Measurements from ENCODE around the gene BCORL1.

Gene BCORL1

DNA sequence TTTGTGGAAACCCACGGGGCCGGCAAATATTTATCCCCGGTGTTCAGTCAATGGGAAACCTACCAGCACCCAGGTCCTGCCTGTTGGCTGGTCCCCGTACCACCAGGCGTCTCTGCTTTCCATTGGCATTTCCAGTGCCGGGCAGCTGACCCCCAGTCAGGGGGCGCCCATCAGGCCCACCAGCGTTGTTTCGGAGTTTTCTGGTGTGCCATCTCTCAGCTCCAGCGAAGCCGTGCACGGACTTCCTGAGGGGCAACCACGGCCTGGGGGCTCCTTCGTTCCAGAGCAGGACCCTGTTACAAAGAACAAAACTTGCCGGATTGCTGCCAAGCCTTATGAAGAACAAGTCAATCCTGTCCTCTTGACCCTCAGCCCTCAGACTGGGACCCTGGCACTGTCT, 32.7 kb downstream of the BCORL1 start:
- no peak for DNase-seq

DNA sequence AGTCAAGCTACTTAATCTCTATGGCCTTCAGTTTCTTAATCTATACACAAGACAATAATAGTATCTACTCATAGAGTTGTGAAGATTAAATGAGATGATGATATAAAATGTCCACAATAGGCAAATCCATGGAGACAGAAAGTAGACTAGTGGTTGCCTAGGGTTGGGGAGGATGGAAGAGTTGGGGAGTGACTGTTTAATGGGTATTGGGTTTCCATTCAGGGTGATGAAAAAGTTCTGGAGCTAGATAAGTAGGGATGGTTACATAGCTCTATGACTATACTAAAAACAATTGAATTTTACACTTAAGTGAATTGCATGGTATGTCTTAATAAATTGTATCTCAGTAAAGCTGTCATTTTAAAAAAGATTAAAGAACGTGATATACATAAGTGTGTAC, 35.7 kb downstream of the BCORL1 start:
- no peak for DNase-seq

DNA sequence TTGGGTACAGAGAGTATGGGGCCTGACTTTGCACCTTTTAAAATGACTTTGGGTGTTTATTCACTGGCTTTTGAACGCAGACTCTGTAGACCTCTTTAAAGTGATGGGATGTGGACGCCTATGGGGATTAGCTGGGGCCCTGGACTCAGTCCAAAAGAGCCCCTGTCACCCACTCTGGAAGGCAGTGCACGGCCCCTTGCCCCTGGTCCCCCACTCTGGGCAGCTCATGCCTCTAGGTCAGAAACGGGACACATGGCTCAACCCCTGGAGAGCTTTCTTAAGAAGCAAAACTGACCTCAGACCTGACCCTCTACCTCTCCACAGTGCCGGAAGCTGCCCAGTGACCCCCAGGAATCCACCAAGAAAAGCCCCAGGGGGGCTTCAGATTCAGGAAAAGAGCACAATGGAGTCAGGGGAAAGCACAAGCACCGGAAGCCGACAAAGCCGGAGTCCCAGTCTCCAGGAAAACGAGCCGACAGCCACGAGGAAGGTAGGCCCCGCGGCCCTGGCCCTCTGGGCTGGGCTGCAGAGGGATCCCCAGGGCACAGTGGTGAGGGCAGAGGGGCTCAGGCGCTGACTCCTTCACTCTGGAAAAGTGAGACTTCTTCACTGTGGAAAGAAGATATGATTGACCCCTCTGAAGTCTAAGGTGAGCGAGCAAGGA, 38.4 kb downstream of the BCORL1 start:
- DNase-seq, result no peak

DNA sequence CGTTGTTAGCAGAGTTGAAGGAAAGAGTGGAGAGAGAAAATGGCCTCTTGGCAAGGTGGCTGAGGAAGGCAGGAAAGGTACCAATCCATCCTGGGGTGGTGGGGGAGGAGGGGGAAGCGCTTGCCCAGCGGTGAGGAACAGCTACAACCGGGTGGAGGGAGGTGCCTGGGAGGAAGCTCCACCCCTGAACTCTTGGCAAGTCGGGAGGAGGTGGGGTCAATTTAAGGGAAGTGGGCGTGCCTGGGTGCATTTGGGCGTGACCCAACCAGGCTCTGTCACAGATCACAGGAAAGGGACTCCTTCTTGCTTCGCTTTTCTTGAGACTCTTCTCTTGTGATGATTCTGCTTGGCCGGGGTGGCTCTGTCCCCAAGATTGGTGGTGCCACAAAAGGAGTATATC, 41.7 kb downstream of the BCORL1 start:
- DNase-seq, result peak; percentile 56 to 89 (median 69)

DNA sequence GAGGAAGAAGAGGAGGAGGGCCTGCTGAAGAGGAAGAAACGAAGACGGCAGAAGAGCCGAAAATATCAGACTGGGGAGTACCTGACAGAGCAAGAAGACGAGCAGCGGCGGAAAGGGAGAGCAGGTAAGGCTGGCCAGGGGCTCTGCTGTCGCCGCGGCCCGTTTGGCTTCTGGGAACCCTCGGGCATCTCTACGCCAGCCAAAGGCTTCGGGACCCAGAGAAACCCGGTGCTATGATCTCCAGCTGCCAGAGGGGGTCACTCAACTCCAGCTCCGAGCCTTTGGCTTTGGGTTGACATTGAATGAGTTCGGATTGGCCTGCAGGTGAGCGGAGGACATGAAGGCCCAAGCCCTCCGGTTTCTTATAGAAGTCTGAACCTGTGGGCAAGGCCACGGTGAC, 42.8 kb downstream of the BCORL1 start:
- no peak for DNase-seq

DNA sequence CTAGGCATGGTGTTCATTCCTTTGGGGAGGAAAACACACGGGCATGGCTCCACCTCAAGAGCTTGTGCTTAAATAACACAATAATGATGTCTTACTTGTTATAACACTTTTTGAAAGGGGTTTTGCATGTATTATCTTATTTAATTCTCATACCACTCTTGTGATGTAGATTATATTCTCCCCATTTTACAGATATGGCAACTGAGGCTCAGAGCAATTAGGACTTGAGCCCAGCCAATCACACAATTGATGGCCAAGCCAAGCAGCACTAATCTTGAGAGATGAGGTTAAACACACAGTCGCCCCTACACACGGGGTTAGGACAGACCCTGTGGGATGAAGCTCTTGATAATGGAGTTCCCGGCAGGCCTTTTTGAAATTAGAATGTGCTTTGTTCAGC, 45.1 kb downstream of the BCORL1 start:
- DNase-seq, result no peak

DNA sequence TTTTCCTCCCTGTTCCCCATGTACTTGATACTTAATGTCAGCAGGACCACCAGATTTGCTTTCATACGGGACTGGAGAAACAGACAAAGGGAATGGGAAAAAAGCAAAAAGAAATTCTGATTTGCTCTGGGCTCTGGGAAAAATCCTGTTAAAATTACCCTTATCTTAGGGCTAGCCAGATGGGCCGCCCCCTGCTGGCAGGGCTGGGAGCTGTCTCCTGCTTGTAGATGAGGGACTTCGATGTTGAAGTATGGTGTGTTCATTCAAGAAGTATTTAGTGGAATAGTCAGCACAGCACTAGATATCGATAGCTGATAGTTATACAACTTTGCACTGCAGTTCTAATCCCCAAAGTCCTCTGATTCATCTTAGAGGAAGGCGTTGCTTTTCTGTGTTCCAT, 45.8 kb downstream of the BCORL1 start:
- DNase-seq, result peak; percentile 23 to 46 (median 28)

DNA sequence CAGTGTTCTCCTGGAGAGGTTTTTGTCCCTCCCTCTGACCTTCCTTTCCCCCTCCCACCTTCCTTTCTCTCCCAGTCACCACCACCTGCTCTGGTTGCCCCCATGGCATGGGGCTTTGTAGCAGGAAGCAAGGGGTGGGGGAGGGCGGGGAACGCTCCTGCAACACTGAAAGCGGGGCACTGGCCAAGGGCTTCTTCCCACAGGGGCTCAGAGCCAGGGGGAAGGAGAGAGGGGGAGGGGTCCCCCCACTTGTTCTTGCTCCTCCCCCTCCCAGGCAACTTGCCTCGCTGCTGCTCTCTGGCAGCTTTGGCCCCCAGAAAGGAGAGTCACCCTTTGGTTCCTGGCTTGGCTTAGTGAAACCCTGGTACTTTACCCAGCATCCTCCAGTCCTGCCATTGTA, 48.4 kb downstream of the BCORL1 start:
- DNase-seq, result no peak

DNA sequence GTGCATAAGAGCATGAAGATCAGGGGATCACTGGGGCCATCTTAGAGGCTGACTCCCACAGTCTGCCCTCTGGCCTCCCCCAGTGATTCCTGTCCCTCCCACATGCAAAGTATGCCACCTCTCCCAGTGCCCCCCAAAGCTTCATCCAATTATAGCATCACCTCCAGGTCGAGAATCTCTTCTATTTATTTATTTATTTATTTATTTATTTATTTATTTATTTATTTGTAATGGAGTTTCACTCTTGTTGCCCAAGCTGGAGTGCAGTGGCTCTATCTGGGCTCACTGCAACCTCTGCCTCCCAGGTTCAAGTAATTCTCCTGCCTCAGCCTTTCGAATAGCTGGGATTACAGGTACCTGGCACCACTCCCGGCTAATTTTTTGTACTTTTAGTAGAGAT, 50.1 kb downstream of the BCORL1 start:
- DNase-seq, result no peak

DNA sequence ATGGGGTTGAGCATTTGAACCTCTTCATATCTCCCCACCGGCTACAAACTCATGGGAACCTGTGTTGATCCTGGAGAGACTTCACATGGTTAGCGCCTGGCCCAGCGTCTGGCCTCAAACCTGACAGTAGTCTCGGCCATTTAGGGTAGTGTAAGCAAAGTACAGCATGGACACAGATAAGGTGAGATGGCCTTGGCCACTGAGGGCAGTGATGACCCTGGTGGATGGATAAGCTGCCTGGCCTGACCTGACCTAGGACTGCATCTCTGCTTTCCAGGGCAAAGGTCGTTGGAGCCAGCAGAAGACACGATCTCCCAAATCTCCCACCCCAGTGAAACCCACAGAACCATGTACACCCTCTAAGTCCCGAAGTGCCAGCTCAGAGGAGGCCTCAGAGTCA, 51.7 kb downstream of the BCORL1 start:
- no peak for DNase-seq

DNA sequence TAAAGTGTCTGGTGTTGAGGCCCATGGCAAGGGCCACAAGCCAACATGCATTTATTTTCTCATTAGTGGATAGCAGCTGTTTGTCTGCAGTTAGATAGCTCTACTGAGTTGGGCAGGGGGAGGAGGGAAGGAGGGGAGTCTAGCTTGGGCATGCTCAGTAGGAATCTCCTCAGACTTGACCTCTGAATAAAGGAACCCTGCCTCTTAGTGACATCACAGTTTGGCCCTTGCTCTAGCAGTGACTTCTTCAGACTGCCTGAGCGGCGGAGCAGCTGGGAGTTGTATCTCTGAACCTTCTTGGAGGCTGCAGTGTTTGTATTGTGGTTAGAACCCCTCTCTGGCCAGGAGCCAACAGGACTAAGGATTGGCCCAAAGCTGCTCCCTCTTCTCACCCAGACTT, 57.4 kb downstream of the BCORL1 start:
- no peak for DNase-seq

DNA sequence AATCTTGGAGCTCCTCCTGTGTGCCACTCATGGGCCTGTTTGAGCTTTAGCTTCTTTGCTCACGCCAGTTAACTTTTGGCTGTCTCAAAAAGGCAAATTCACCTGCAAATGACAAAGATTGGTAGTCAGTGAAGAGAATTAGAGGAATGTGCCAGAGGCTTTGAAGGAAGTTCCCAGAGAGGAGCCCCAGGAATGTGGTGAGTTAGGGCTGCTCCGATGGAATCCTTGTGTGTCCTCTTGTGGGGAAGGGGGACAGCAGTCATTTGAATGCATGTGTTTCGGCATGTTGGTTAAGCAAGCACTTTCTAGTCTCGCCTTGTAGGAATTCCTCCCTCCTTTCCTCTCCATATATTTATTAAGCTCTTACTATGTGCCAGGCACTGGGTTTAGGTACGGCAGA, 65.0 kb downstream of the BCORL1 start:
- no peak for DNase-seq

DNA sequence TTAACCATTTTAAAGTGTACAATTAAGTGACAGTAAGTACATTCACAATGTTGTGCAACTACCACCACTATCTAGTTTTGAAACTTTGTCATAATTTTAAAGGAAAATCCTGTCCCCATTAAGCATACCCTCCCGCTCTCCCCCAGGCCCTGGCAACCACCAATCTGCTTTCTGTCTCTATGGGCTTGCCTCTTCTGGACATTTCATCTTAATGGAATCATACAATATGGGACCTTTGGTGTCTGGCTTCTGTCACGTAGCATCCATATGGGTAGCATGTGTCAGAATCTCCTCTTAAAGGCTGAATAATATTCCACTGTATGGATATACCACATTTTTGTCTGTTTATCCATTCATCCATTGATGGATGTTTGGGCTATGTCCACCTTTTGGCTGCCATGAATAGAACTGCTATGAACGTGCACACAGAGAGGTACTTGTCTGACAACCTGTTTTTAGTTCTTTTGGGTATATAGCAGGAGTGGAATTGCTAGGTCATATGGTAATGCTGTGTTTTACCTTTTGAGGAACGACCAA, 66.3 kb downstream of the BCORL1 start:
- no peak for DNase-seq

DNA sequence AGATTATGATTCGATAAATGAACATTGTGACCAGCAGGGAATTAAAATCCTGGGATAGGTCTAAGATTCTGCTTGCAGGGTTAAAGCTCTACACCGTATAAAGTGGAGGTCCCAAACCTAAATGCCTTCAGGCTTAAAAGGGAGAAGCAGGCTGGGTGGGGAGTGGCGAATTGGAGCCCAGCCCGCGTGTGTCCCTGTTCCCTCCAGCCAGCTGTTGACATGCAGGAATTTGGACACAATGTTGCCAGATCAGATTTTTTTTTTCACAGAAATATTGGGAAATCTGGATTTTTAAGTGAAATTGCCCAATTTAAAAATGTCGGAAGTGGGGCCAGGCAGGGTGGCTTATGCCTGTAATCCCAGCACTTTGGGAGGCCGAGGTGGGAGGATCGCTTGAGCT, 67.4 kb downstream of the BCORL1 start:
- DNase-seq, result no peak

DNA sequence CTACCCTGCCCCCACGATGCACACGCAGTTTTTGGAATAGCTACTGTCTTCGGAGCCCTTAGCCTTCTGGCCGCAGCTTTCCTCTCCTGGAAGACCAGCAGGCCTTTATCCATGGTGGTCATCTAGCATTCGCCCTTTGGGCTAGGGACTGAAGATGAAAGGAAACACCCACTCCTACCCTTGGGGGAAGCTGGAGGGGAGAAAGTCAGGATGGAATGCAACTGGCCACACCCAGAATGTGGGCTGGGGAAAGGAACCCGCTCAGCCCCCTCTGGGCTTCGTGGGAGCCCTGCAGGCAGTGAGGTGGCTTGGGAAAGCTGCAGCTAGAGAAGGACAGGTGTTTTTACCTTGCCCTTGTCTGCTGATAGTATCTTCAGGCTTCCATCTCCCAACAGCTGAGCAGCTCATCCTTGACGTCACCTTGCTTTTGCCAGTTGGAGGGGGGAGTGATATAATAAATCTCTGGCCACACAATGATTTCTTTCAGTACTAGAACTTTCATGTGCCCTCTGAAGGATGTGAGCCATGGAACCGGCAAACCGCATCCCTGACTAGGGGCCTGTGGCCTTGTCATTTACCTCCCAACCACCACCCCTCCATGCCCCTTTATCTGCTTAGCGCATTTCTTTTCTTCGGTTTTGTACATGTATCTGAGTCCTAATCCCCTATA, 68.9 kb downstream of the BCORL1 start:
- DNase-seq, result no peak

DNA sequence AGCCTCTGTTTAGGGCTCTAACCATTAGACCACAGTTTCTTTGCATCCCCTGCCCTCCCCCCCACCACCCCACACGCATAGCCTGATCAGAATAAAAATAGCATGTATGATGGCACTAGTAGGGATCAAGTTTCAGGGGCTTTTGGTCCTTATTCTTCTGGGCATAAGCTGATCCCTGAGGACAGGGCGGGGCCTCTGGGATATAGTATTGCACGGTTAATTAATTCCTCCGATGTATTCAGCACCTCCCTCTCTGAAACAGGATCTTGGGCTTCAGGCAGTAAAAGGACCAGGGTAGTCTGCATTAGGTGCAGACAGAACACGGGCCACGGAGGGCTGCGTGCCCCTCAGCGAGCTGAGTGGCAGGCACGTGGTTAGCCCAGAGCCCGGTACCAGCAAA, 70.8 kb downstream of the BCORL1 start:
- no peak for DNase-seq

DNA sequence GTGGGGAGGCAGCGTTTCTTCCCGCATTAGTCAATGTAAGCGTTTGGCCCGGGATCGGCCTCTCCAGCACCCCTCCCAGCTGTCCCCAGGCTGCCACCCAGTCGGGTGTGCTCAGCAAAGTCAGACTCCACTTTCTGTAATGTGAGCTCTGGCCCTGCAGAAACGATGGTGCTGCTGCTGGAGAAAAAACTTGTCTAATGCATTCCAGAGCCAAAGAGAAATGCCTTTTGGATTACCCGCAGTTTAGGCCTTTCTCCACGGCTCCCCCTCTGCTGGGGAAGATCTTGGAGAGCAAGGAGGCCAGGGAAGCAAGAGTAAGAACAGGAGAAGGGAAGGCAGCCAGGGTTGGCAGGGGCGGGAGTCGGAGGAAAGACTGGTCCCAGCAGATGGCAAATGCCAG, 72.7 kb downstream of the BCORL1 start:
- DNase-seq, result no peak

DNA sequence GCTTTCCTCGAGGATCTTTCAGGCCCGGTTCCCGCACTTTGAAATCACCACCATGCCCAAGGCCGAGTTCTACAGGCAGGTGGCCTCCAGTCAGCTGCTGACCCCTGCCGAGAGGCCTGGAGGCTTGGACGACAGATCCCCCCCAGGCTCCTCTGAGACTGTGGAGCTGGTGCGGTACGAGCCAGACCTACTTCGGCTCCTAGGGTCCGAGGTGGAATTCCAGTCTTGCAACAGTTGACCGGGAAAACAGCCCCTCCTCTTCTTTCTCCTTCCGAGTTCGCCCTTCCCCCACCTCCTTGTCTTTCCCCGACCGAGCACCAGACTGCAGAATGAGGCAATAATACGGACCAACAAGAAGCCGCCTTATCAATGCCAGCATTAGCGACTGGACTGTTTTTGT, 73.5 kb downstream of the BCORL1 start:
- DNase-seq, result no peak

DNA sequence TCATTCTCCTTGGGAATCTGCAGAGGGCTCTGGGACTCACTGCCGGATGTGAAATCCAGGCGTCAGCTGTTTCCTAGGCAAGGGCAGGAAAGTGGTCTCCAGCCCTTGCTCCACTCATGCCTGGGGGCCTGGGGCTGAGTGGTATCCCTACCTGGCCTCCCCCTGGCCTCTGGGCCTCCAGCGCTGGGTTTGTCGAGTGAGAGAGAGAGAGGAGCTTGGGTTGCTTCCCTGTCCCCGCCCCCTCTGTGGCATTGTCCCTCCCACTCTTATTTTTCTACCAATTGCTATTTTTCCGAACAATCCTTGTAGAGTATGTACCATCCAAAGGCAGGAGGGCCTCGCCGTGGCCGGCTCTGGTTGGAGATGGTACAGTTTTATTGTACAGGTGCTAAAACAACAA, 74.8 kb downstream of the BCORL1 start:
- DNase-seq, result no peak

DNA sequence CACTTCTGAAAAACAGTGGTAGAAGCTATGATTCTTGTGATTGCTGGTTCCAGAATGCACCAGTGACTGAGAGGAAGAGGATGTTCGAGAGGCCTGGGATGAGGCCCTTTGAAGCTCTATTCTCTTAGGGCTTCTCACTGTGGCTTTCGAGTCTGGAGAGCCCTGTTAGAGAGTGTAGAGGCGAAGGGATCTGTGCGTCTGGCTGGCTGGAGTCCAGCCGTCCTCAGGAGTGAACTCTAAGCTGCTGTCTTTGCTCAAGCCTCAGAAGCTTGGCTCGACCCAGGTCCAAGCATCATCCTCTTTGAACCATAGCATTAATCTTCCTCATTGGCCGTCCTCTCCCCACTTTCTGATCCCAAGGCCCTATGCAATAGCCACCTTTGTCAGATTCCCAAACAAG, 76.2 kb downstream of the BCORL1 start:
- no peak for DNase-seq

DNA sequence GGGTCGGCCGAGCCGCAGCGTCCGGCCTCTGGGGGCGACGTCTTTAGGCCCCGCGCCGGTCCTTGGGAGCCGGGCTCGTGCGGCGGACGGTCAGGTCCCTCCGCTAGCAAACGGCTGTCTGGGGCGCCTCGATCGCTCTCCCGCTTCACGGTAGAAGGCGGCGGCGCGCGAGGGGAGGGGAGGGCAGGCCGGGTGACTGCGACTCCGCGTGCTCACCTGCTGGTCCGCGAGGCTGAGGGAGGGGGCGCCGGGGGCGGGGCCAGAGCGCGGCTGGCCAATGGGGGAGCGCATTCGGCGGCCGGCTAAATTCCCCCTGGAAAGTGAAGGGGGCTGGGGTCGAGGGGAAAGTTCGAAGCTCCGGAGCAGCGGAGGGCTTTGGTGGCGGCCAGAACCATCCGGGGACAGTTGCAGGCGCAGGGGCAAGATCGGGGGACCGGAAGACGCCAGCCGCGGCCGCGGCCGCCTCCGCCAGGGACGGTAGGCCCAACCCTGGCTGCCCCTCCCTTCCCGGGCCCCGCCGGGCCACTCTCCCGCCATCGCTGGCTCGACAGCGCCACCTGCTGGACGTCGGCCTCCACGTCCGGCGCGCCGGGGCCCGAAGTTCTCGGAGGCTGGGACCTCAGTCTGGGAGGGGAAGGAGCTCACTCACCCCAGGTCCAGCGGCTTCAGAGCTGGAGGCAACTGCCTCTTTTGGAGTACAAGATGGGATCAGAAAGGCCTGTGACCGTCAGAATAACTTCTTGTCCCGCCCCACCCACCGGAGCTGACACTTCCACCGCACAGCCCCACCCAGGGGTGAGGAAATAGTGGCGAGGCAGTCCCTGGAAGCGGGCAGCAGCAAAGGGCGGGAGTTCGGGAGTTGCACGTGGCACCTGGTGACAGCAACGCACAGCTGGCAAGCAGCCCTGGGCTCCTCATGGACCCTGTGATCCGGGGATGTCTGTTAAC, 78.0 kb downstream of the BCORL1 start:
- peak; percentile 68 to 73 (median 72) for DNase-seq

DNA sequence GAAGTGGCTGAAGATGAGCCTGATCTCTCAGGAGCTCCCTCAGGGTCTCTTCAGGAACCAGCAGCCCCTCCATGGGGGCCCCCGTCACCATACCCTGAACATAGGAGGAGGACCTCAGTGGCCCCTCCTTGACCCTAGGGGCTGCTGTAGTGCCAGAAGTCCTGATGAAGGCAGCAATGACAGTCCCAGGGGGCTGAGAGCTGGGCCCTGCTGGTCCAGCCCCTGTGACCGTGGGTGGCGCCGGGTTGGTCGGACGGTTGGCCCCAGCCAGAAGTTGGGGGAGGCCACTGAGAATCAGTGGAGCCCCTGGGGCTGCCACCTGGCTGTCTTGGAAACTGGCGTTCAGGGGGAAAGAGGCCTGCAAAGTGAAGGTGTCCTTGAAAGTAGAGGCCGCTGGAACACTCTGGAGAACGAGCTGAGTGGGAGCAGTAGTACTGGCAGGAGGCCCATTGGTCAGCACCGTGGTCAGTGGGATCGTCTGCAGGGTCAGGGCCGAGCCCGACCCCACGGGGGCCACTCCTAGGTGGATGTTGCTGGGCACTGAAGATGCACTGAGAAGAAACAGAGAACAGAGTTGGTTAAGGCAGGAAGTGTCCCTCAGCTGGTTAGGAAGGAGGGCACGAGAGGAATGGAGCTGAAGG, 84.7 kb downstream of the BCORL1 start:
- no peak for DNase-seq

Measured in T-helper 2 cell (primary cell).